ENCODE data around the gene TMEM82.

GRCh38 chr1:15758343-15758931, 16.1 kb downstream of the TMEM82 start, which contains the start of gene FBLIM1:
- no peak for TF ChIP-seq POLR2AphosphoS5 (IDR thresholded peaks at IDR 0.05; ENCODE audit: low read depth, low read length)
- no peak for TF ChIP-seq POLR2A (IDR thresholded peaks at IDR 0.05; ENCODE audit: low read depth, low read length)
- no peak for TF ChIP-seq TAF1 (IDR thresholded peaks at IDR 0.05; ENCODE audit: low read depth, low read length)
- no peak for TF ChIP-seq POU2F2 (IDR thresholded peaks at IDR 0.05; ENCODE audit: low read depth, low read length)
- TF ChIP-seq PAX5 (IDR thresholded peaks at IDR 0.05; ENCODE audit: insufficient read depth, low read length, severe bottlenecking), result no peak
- TF ChIP-seq SPI1 (IDR thresholded peaks at IDR 0.05; ENCODE audit: low read depth, low read length), result no peak
